KG1 (cell line): ENCODE data around the gene GLDN.

Experiments used
- DNase-seq: peaks from one replicate; lab custom pipeline; 2025; lab: John Stamatoyannopoulos, UW

The GLDN gene

DNA sequence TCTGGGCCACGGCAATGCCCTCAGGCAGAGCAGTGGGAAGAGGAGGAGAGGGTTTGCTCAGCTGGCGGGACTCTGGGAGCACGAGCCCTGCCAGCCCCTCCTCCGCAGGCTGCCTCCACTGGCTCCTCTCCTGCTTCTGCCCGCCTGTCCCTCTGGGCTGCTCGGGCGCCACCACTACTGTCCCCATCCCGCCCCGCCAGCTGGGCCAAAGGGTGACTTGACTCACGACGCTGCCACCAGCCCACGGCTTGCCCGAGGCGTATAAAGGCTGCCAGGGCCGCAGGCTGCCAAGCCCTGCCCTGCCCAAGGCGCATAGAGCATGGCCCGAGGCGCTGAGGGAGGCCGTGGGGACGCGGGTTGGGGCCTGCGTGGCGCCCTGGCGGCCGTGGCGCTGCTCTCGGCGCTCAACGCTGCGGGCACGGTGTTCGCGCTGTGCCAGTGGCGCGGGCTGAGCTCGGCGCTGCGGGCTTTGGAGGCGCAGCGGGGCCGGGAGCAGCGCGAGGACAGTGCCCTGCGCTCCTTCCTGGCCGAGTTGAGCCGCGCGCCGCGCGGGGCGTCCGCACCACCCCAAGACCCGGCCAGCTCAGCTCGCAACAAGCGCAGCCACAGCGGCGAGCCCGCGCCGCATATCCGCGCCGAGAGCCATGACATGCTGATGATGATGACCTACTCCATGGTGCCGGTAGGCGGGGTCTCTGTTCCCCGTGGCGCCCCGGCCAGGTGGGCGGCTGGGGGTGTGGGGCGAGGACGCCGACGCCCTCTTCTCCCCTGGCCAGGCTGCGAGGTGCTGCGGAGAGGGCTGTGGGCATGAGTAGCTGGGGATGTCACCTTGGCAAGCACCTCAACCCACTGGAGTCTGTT lies at the start of gene GLDN:
Gene GLDN, plus strand, starts transcription at position 290 of the 861 bp plus-strand sequence. Its CDS starts 30 bp downstream, at position 320.
- no peak for DNase-seq

DNA sequence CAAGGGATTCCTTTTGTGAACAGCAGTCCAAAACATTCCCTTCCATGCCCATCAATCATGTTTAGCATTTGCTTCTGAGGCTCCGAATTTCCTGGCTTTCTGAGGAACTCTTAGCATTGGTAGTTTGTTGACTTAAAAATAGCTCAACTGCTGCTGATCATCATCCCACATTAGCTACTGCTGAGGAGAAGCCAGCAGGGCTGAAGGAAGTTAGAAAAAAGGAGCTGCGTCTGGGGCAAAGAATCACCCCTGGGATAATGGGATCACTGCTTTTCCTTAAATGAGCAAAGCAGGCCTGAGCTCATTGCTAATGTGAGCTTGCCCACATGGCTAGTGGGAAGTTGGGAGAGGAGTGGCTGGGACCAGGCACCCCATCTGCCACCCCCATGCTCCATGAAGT lies 42.8 kb upstream of the GLDN start:
- DNase-seq, result no peak

DNA sequence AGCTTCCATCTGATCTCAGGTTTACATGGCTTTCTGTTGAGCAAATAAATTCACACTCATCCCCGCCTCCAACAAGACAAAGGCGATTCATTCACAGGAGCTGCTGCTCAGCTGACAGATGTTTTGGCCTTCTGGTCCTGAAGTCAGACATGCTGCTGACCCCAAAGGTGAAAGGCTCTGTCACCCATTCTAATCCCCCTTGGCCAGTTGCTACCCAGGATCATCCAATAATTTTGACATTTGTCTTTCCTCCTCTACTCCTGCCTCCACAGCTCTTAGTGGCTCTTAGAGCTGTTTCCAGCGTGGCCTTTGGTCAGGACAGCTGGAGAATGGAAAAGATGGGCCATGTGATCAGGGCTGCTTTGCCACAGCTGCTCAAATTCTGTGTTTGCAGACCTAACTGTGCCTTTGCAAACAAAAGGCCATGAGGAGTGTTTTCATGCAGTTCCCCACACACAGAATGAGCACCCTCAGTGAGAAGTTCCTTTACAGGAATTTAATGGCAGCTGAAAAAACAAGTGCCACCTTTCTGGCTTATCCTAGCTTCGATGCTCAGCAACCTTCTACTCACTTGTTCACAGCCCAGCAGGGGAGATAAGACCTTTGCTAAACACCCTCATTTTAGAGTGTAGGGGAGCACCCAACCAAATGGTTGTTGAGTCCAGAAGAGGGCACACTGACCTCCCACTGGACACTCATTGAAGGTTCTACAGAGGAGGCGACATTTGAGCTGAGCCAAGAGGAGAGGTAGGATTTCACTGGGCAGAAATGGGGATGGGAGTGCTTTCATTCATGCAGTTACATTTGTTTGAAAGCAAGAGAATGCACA lies 42.1 kb upstream of the GLDN start:
- no peak for DNase-seq

DNA sequence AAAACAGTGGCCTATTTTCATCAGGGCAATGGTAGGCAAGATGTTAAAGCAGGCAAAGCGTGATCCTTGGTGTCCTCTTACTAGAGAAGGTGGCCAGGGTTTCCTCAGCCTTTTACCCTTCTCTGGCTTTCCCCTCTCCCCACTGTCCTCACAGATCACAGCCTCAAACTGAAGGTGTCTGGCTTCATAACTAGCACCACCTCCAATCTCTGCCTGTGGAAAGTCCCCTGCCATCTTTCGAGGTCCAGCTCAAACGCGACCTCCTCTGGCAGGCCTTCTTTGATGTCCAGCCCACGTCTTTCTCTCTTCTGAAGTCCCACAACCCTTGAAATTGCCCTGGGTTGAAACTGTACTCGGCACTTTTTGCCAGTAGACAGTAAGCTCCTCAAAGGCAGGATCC lies 39.0 kb upstream of the GLDN start:
- no peak for DNase-seq

DNA sequence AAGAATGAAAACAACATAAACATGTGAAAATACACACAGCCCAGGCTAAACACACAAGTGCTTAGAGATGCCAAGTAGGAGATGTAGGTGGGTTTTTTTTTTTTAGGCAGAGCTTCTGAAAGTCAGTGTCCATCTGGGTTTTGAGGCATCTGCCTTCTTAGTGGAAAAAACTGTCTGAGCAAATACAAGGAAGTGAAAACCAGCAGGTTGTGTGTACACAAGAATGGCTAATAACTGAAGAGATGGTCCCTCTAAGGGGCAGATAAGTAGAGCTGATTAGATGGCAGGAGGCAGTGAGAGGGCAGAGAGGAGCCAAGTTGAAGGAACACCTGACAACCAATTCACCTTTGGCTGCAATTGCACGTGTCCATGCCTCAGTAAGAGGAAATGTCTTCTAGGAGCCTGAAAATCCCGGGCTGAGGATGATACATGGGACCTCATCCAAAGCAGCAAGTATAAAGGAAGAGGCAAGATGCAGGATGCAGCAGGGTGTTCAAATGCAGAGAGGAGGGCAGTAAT lies 37.9 kb upstream of the GLDN start:
- no peak for DNase-seq

DNA sequence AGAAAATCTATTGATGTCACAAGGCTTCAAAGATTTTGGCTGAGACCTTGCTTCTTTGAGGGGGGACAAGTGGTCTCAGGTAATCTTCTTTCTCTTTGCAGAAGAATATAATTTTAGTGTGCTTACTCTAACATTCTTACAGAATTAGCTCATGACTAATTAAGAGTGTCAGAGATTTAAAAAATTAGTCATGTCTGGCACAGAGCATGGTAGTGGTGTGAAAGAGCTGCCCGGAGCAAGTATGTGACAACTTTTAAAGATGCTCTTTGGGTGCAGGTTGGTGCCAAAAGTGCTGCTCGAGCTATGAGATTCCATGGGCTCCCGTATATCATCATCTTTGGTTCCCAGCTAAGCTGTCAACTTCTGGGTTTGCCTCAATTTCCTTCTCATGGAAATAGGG lies 34.1 kb upstream of the GLDN start:
- no peak for DNase-seq

DNA sequence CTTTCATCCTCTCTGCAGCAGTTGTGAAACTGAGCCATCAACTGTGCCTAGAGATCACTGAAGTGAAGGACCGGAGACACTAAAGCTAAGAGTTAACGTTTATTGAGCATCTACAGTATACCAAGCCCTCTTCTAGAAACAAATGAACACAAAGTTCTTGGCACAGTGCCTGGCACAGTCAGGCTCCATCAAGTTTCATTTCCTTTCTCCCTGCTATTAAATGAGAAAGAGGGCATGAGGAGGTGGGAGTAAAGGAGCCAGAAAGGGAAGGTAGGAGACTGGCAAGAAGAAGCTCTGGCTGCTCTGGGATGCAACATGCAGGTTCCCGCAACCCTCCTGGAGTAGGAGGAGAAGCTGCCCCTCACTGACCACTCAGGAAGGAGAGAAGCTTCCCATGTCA lies 33.6 kb upstream of the GLDN start:
- DNase-seq, result no peak

DNA sequence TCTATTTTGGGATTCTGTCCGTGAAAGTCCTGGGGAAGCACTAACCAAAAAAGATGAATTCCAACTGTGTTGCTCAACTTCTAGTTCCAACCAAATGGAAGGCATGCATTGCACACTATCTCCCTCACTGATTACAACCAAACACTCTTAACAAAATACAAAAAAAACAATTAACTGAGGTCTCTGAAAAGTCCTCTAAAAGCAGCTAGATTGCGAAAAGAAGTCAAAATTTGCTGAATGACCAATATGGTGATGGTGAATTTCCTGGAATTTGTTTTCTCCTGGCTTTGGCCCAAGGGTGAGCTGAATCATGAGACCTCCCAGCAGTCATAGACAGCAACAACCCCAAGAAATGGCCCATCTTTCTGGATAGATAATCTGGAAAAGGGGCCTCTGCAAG lies 31.4 kb upstream of the GLDN start:
- no peak for DNase-seq

DNA sequence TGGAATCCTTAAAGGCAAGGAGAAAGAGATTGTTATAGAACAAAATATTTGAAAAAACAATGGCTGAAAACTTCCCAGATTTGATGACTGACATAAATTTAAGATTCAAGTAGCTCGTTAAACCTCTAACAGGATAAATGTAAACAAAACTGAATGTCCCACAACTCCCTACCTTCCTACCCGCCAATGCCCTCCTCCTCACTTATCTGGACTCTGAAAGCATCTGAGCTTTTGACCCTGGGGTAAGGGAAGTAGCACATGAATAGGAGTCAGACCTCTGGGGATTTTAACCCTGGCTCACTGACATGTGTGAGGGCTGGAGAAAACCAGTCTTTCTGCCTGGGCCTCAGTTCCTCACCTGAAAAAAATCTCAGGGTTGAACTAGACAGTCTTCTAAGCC lies 29.9 kb upstream of the GLDN start:
- no peak for DNase-seq

DNA sequence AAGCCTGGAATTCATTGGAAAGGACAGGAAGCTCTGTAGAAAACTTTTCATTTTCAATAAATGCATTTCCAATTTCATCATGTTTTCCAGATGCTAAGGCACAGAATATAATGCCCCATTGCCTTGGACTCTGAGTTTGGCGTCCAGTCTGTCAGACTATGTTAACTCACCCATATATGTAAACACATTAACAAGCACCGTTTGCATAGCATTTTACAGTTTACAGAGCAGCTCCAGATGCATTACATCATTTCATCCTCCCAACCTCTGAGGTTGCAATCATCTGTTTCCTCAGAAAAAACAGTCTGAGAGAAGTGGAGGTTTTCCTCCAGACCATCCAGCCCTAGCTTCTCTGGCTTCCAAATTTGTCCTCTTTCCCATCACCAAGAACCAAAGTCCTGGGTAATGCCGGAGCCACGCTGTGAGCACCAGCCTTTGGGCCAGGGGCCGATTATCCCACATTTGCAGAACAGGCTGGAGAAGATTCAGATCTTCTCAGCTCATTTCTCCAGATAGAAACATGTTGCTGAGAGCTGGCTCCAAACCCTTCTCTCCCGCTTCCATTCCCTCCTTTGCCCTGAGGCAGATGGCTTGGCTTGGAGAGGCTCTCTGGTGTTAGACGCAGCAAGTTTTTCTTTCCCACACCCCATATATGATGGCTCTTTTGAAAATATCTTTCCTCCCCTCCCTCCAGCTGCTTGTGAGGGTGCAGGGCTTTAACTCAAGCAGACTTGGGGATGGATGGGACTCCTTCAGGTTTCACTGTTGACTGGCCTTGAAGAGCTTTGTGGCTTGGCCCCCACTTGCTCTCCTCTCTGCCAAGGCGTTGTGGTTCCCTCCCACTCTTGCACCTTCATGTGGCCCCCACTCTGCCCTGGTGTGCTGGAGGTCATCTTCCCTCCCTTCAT lies 29.0 kb upstream of the GLDN start:
- DNase-seq, result no peak

DNA sequence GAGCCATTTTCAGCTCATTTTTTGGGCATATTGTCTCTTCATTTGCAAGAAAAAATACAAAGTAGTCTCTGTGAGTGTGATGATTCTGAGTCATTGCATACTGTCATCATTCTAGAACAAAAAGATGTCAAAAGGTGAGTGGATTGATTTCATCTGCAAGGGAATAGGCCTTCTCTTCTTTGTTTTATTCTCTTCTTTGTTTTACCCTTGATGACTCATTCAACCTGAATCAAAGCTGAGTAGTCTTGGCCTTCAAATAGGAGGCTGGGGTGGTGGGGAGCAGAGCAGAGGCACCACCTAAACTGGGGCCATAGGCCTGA lies 28.4 kb upstream of the GLDN start:
- DNase-seq, result no peak

DNA sequence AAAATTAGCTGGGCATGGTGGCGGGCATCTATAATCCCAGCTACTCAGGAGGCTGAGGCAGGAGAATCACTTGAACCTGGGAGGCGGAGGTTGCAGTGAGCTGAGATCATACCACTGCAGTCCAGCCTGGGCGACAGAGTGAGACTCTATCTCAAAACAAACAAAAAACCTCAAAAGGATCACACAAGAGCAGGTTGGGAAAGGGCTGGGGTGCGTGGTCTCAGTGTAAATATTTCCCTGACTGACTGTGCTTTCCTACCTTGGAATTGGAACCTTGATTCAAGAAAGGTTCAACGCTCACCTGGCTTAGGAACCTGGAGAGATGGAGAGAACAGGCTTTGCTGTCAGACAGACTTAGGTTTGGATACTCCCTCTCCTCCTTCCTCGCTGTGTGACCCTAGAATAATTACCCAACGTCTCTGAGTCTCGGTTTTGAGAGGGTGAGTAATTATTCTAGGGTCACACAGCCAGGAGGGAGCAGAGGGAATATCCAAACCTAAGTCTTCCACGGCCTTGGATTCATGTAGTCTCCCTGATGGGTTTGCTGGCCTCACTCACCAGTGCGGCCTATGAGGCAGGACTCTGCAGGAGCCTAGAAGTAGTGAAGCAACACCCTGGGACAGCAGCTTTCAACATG lies 27.7 kb upstream of the GLDN start:
- no peak for DNase-seq

DNA sequence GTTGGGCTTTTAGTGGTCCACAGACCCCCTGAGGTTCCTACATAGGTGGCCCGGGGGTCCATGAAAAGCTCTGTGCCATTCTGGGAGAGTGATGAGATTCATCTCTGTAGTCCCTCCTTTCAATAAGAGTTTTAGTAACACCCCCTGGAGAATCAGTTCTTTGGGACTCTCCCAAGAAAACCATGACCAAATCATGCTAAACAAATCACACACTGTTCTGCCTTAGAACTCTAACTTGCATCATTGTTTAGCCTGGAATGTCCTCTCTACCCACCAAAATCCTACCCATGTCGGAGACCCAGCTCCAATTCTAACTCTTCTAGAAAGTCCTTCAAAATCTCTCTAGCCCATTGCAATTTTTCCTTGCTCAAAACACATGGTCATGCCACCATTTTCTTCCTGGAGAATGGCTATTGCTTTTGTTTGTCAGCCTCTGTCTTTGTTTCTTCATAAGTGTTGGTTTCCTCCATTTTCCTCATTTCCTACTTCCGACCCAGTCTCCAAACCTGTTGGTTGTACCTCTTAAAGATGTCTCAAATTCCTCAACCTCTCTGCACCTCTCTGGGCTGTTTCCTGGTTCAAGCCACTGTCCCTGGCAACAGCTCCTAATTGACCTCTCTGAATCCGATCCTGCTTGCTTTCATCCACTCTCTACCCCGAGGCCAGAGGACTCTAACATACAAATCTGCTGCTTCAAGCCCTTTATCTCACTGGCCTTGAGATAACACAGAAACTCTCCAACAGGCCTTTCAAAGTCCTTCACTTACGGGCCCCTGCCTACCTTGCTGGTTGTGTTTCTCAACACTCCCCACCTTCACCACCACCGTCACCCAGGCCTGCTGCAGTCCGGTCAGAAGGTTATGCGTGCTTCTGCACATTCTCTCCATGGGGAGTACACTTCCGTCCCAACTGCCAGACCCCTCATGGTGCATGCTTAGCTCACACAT lies 26.8 kb upstream of the GLDN start:
- no peak for DNase-seq

DNA sequence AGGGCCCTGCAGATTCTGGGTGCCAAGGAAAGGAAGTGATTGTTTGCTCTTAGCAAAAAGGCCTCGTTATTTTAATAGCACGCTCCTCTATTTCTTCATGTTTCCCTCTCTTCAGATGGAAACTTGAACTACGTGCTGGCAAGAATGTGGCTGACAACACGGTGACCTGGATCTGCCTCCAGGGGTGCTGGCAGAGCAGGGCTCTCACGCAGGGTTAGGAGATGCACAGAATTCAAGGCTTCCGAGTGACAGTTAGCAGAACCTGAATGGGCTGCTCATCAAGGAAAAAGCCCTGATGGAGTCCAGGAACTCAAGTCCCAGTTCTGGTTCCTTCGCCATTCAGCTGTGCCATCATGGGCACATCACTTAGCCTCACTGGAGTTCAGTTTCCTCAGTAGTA lies 25.7 kb upstream of the GLDN start:
- no peak for DNase-seq

DNA sequence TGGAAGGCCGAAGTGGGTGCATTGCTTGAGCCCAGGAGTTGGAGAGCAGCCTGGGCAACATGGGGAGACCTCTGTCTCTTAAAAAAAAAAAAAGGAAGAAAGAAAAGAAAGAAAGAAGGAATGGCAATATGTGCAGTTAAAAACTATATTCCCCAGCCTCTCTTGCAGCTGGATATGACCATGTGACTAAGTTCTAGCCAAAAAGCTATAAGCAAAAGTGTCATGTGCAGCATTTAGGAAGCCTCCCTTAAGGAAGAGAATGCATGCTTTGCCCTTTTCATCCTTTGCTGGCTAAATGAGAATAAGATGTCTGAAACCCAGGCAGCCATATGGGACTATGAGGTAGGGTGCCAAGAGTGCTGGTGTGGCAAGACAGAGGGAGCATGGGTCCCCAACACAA lies 24.8 kb upstream of the GLDN start:
- no peak for DNase-seq

DNA sequence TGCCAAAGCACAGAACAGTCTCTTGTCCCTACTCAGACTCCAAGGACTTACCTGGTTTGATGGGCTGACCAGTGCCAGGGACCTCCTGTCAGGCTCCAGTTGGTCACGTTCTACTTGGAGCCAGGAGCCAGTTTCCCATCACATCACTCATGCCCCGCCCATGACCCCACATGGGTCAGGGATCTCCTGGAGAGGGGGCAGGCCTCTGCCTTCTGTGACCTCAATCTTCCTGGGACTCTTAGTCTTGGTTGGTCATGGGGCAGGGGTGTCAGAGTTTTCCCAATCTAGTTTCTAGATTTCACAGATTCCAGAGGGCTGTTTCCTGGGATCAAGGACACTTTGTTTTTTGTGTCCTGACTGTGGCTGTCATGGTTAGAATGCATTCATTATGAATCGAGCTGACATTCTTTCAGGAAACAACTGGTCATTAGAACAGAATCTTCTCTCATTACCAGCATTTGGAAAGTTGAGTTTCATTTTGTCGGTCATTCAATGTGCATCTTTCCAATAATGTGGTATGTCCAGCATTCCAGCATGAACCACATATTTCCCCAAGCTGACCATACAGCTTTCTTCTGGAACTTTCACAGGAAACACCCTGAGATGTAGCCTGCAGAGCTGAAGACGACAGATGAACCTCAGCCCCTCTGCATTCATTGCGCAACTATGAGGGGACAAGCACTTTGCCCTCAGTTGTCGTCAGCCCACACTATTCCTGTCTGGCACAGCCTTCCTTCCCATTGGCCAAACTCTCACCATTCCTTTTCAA lies 22.9 kb upstream of the GLDN start:
- DNase-seq, result no peak

DNA sequence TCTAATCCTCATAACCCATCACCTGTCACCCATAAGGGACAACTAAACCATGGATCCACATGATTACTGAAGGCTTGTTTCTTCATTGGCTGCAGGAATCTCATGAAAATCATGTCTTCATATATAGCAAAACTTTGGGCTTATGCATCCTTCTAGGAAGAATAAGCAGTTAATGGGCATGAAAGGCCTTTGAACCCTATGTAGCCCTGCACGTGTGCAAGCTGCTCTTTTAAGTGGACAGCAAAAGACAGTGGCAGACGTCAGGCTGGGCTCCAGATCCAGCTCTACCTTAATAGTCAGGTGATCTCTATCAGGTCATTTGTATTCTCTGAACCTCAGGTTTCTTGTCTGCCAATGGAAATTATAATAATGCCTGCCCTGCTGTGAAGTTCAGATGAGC lies 21.9 kb upstream of the GLDN start:
- DNase-seq, result no peak

DNA sequence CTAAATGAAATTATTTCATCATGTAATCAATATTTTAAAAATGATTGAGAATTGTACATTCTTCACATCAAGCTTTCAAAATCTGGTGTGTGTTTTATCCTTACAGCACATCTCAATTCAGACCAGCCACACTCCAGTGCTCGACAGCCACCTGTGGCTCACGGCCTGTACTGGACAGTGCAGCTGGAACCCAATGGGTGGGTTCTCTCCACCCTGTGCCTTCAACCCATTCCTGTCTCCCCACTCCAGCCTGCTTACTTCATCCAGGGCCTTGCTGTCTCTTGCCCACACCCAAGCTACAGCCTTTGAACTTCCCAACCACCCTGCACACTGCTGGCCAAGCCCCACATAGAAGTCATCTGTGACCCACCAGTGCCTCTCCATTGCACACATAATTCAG lies 20.6 kb upstream of the GLDN start:
- no peak for DNase-seq

DNA sequence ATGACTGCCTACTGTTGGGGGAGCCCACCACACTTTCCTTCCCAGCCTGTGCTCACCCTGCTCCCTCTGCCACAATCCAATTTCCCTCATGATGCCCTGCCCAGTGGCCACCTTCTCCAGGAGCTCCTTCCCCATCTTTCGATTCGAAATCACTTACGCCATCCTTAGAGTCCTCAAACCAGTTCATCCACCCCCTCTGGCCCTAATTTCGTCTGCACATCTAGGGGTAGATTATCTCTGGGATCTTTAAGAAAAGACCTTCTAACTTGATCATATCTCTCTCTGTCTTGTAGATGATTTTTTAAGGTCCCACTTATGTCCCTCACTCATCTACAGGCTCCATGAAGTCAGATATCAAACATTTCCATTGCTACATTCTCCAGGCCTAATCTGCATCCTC lies 20.1 kb upstream of the GLDN start:
- no peak for DNase-seq
